Germinal center (tissue), 1 donor: Measurements from ENCODE around the gene GLRX5.

ENCODE experiments used
- DNase-seq: peaks from one replicate; pipeline ENCODE4 v3.0.0; 2012; ENCODE audit warnings: mixed read lengths, low spot score

The GLRX5 gene

GRCh38 chr14:95536036-95536593 lies 1.3 kb downstream of the GLRX5 start:
- no peak for DNase-seq

GRCh38 chr14:95536671-95537070 lies 1.8 kb downstream of the GLRX5 start:
- no peak for DNase-seq

- no peak for DNase-seq
These were observed 2.6 kb downstream of the GLRX5 start for GRCh38 chr14:95537298-95538089.

GRCh38 chr14:95538801-95539509 lies 4.1 kb downstream of the GLRX5 start:
- no peak for DNase-seq

- DNase-seq: no peak
These were observed 5.5 kb downstream of the GLRX5 start for GRCh38 chr14:95540236-95540855.

- DNase-seq: no peak
These were observed 6.5 kb downstream of the GLRX5 start for GRCh38 chr14:95541346-95541745.

- DNase-seq: no peak
These were observed 7.4 kb downstream of the GLRX5 start for GRCh38 chr14:95541932-95542930.

- DNase-seq: no peak
These were observed 8.2 kb downstream of the GLRX5 start for GRCh38 chr14:95543021-95543420.

- DNase-seq: no peak
These were observed 9.7 kb downstream of the GLRX5 start for GRCh38 chr14:95544588-95544987.

GRCh38 chr14:95545515-95546168 lies 10.8 kb downstream of the GLRX5 start:
- no peak for DNase-seq

GRCh38 chr14:95547272-95547625 lies 12.4 kb downstream of the GLRX5 start:
- no peak for DNase-seq

- DNase-seq: no peak
These were observed 12.9 kb downstream of the GLRX5 start for GRCh38 chr14:95547626-95548327.

GRCh38 chr14:95548328-95548929 lies 13.6 kb downstream of the GLRX5 start:
- no peak for DNase-seq

- DNase-seq: no peak
These were observed 15.1 kb downstream of the GLRX5 start for GRCh38 chr14:95549656-95550585.

- no peak for DNase-seq
These were observed 16.6 kb downstream of the GLRX5 start for GRCh38 chr14:95551435-95551834.

- DNase-seq: no peak
These were observed 18.3 kb downstream of the GLRX5 start for GRCh38 chr14:95553141-95553540.

- DNase-seq: no peak
These were observed 20.2 kb downstream of the GLRX5 start for GRCh38 chr14:95555053-95555452.

GRCh38 chr14:95557291-95557690 lies 22.4 kb downstream of the GLRX5 start:
- no peak for DNase-seq

- no peak for DNase-seq
These were observed 23.0 kb downstream of the GLRX5 start for GRCh38 chr14:95557832-95558231.
